ENCODE results near the gene TLX1. TPM values are rescaled to one million over a fixed set of nuclear protein-coding genes. Genes with fewer than 3 reads are reported as not detected.

Gene TLX1
- total RNA-seq, 3 donors from 2014 or later: 0.93 to 1.0 TPM; not detected in 1

- intact Hi-C loops (cut with DNase I, micrococcal nuclease): loop anchor here in 1 of 2 donors (10.0 kb wide), 1 partner anchor 46 kb away; no protein-coding TSS in a partner anchor
- no peak for ATAC-seq
- Histone ChIP-seq H3K4me1 (ENCODE audit: low read depth) (no peaks in the 10 kb centered on the region), H3K4me3 (no peak overlapping the region), H3K36me3 (ENCODE audit: low read depth) (no peaks in the 10 kb centered on the region), H3K9me3 (no peaks in the 10 kb centered on the region)
- DNase-seq: no peak
- TF ChIP-seq CTCF (IDR thresholded peaks at IDR 0.05): no peak
Measured at GRCh38 chr10:101140084-101140949, 9.2 kb downstream of the TLX1 start.

GRCh38 chr10:101140950-101141615, 10.0 kb downstream of the TLX1 start:
- DNase-seq: no peak
- intact Hi-C loops (cut with DNase I, micrococcal nuclease): loop anchor here in 1 of 2 donors (10.0 kb wide), 1 partner anchor 46 kb away; no protein-coding TSS in a partner anchor
- no peak for TF ChIP-seq CTCF (IDR thresholded peaks at IDR 0.05)
- no peaks in the 10 kb centered on the region for H3K9me3 ChIP-seq
- no peaks in the 10 kb centered on the region for H3K4me1 ChIP-seq (ENCODE audit: low read depth)
- no peak for ATAC-seq
- H3K36me3 ChIP-seq (ENCODE audit: low read depth): no peaks in the 10 kb centered on the region
- H3K4me3 ChIP-seq: no peak overlapping the region

- H3K4me3 ChIP-seq: no peak overlapping the region
- no peaks in the 10 kb centered on the region for H3K4me1 ChIP-seq (ENCODE audit: low read depth)
- TF ChIP-seq CTCF (IDR thresholded peaks at IDR 0.05): peak; percentile 99
- H3K36me3 ChIP-seq (ENCODE audit: low read depth): no peaks in the 10 kb centered on the region
- peak; percentile 94 for ATAC-seq
- intact Hi-C loops (cut with DNase I, micrococcal nuclease): loop anchor here (2.0 to 10.0 kb wide), 2 partner anchors 45 to 47 kb away; no protein-coding TSS in a partner anchor
- peak; percentile 73 to 90 (median 89) for DNase-seq
- H3K9me3 ChIP-seq: no peaks in the 10 kb centered on the region
Measured at GRCh38 chr10:101141616-101142532, 10.8 kb downstream of the TLX1 start.

GRCh38 chr10:101142533-101143344, 11.6 kb downstream of the TLX1 start:
- TF ChIP-seq CTCF (IDR thresholded peaks at IDR 0.05): no peak
- Histone ChIP-seq H3K4me1 (ENCODE audit: low read depth) (no peaks in the 10 kb centered on the region), H3K9me3 (no peaks in the 10 kb centered on the region), H3K4me3 (no peak overlapping the region), H3K36me3 (ENCODE audit: low read depth) (no peaks in the 10 kb centered on the region)
- no peak for DNase-seq
- ATAC-seq: no peak
- intact Hi-C loops (cut with DNase I, micrococcal nuclease): loop anchor here (2.0 to 10.0 kb wide), 2 partner anchors 46 to 48 kb away; no protein-coding TSS in a partner anchor

Data from mucosa of descending colon (tissue), 3 donors.